HepG2 (cell line): ENCODE data around the gene NFATC4. TPM values are rescaled to one million over a fixed set of nuclear protein-coding genes. Genes with fewer than 3 reads are reported as not detected.

ENCODE experiments used
- CEBPB ChIP-seq: IDR thresholded peaks from 2 replicates; pipeline ENCODE4 v1.6.1; 2011; ENCODE audit warnings: low read depth, low read length, improper control_type of control experiment, borderline replicate concordance
- CHD4 ChIP-seq: fragments of 200-600 bp; sonication (generic); IDR thresholded peaks from 2 replicates; pipeline ENCODE4 v1.7.0; 2017; ENCODE audit warnings: mild to moderate bottlenecking, low read length, borderline replicate concordance
- EZH2 ChIP-seq: conservative IDR thresholded peaks from 2 replicates; pipeline ENCODE4 v1.6.1; 2012; ENCODE audit warnings: mild to moderate bottlenecking, low read depth, low read length, moderate library complexity
- HDAC1 ChIP-seq: sonication (generic); formaldehyde crosslinking; IDR thresholded peaks from 2 replicates; pipeline ENCODE4 v1.5.1; 2020; ENCODE audit warnings: mild to moderate bottlenecking, missing genetic modification reagents
- MBD4 ChIP-seq: IDR thresholded peaks from 2 replicates; pipeline ENCODE4 v1.6.1; 2012; ENCODE audit warnings: low read length, inconsistent platforms, borderline replicate concordance
- NRL ChIP-seq: sonication (generic); formaldehyde crosslinking; IDR thresholded peaks from 2 replicates; pipeline ENCODE4 v1.5.0; 2020; ENCODE audit warnings: missing genetic modification reagents, mild to moderate bottlenecking, moderate library complexity, borderline replicate concordance
- PCBP1 ChIP-seq: fragments of 200-400 bp; formaldehyde crosslinking; IDR thresholded peaks from 2 replicates; pipeline ENCODE4 v1.6.1; 2017; ENCODE audit warnings: mild to moderate bottlenecking, low read depth, low read length, borderline replicate concordance
- PHF8 ChIP-seq: sonication (generic); formaldehyde crosslinking; IDR thresholded peaks from 2 replicates; pipeline ENCODE4 v1.5.0; 2020; ENCODE audit warnings: missing genetic modification reagents
- PLRG1 ChIP-seq: fragments of 450-650 bp; conservative IDR thresholded peaks from 2 replicates; pipeline ENCODE4 v1.6.1; 2016
- RORA ChIP-seq: sonication (generic); formaldehyde crosslinking; IDR thresholded peaks from 2 replicates; pipeline ENCODE4 v1.5.0; 2020; ENCODE audit warnings: mild to moderate bottlenecking, missing genetic modification reagents, moderate library complexity
- SMARCC2 ChIP-seq: fragments of 450-650 bp; IDR thresholded peaks from 2 replicates; pipeline ENCODE4 v1.6.1; 2017; ENCODE audit warnings: antibody characterized with exemption, mild to moderate bottlenecking
- SSRP1 ChIP-seq: IDR thresholded peaks from 2 replicates; pipeline ENCODE4 v1.6.1; 2016; ENCODE audit warnings: control low read depth
- ZBTB42 ChIP-seq: sonication (generic); formaldehyde crosslinking; IDR thresholded peaks from 2 replicates; pipeline ENCODE4 v1.5.0; 2020; ENCODE audit warnings: mild to moderate bottlenecking, missing genetic modification reagents
- ZNF333 ChIP-seq: sonication (generic); formaldehyde crosslinking; IDR thresholded peaks from 2 replicates; pipeline ENCODE4 v1.4.0; 2020; ENCODE audit warnings: mild to moderate bottlenecking, missing genetic modification reagents, borderline replicate concordance
- ZNF562 ChIP-seq: sonication (generic); formaldehyde crosslinking; IDR thresholded peaks from 2 replicates; pipeline ENCODE4 v1.8.0; 2022; ENCODE audit warnings: missing genetic modification reagents, borderline replicate concordance
- ZNF713 ChIP-seq: sonication (generic); formaldehyde crosslinking; IDR thresholded peaks from 2 replicates; pipeline ENCODE4 v1.4.0; 2020; ENCODE audit warnings: mild to moderate bottlenecking, missing genetic modification reagents
- ZNF75D ChIP-seq: sonication (generic); formaldehyde crosslinking; IDR thresholded peaks from 2 replicates; pipeline ENCODE4 v1.8.1; 2023; ENCODE audit warnings: missing genetic modification reagents, mild to moderate bottlenecking, borderline replicate concordance
- polyA plus RNA-seq, 8 experiments: library from polyadenylated mRNA; depleted of rRNA in 3 of 8; stranded (reverse) in 7 of 8; unstranded in 1 of 8; fragments of >200 nt; fragmentation: Illumina TruSeq in 4 of 8; extraction: Trizol in 4 of 8; gene quantifications; 2 replicates each; pipeline versions ENCODE4 v1.2.1 to v1.2.3, GENCODE V29; 2011 to 2016; ENCODE audit warnings: low read depth in 4 of 8, missing spikeins in 1 of 8, mixed read lengths in 1 of 8; ENCODE audit not compliant: insufficient read depth in 1 of 8
- total RNA-seq, 5 experiments: library from RNA; depleted of rRNA; stranded (reverse); fragments of >200 nt; fragmentation: Illumina TruSeq; extraction: Trizol; gene quantifications; 2 replicates each; pipeline ENCODE4 v1.2.3, GENCODE V29; 2016; ENCODE audit warnings: low read depth in 1 of 5
- TF ChIP-seq, protein P1 (sequence below): sonication (generic); formaldehyde crosslinking; IDR thresholded peaks from 2 replicates; pipeline ENCODE4 v1.5.0; 2020; ENCODE audit warnings: mild to moderate bottlenecking, missing genetic modification reagents
- TF ChIP-seq, protein P2 (sequence below): sonication (generic); formaldehyde crosslinking; IDR thresholded peaks from 2 replicates; pipeline ENCODE4 v1.4.0; 2020; ENCODE audit warnings: mild to moderate bottlenecking, missing genetic modification reagents
- TF ChIP-seq, protein P3 (sequence below): IDR thresholded peaks from 2 replicates; pipeline ENCODE4 v1.6.1; 2018; ENCODE audit warnings: missing genetic modification reagents
- TF ChIP-seq, protein P4 (sequence below): IDR thresholded peaks from 2 replicates; pipeline ENCODE4 v1.6.1; 2016; ENCODE audit warnings: low read depth

Gene NFATC4
- total and polyA plus RNA-seq, 2 of the 13 experiments (the other 11 are each of a cell fraction or from before 2014, with no cell fraction given) = 0.04 to 0.15 TPM

DNA sequence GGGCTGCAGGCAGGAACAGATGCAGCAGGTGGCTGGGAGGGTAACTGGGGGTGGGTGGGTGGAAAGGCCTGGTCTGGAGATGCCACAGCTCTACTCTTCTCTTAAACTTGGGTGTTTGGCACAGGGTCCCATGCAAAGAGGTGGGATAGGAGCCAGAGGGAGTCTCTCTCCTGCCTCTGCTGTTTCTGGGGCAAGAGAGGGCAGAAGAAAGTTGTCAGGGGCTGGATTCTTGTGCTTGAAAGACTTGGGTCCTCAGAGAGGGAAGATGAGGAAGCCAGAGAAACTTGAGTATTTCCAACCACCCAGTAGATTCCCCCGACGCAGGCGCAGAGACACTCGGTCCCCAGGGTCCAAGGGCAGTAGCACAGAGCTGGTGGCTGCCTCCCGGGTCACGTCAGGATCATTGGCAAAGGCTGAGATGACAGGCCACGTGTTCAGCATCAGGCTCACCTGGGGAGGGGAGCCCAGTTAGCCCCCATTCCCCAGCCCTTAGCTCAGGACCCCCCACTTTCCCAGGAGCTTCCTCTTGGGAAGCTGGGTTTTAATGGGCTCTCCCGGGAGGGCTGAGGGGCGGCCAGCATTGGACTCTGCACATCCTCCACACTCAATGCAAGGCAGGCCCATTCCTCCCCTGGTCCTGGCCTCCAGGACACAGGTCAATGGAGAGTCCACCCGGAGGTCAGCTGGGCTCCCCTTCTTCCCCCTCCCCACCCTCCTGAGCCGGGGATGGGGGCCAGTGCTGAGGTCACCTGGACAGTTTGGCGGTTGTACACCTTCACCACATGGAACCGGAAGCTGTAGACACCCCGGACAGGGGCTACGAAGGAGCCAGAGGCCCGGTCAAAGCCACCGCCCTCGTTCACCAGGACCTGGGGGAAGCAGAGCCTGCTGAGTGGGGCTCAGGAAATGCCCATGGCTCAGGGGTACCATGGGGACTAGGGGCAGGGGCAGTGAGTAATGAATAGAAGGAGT, 59.8 kb downstream of the NFATC4 start (continued):
- TF ChIP-seq, protein P1, sequence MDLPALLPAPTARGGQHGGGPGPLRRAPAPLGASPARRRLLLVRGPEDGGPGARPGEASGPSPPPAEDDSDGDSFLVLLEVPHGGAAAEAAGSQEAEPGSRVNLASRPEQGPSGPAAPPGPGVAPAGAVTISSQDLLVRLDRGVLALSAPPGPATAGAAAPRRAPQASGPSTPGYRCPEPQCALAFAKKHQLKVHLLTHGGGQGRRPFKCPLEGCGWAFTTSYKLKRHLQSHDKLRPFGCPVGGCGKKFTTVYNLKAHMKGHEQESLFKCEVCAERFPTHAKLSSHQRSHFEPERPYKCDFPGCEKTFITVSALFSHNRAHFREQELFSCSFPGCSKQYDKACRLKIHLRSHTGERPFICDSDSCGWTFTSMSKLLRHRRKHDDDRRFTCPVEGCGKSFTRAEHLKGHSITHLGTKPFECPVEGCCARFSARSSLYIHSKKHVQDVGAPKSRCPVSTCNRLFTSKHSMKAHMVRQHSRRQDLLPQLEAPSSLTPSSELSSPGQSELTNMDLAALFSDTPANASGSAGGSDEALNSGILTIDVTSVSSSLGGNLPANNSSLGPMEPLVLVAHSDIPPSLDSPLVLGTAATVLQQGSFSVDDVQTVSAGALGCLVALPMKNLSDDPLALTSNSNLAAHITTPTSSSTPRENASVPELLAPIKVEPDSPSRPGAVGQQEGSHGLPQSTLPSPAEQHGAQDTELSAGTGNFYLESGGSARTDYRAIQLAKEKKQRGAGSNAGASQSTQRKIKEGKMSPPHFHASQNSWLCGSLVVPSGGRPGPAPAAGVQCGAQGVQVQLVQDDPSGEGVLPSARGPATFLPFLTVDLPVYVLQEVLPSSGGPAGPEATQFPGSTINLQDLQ (CRISPR knock-in tag) = no peak
- TF ChIP-seq PHF8 = peak; percentile 12; the same call in 1 of the 2 replicates
- TF ChIP-seq, protein P2, sequence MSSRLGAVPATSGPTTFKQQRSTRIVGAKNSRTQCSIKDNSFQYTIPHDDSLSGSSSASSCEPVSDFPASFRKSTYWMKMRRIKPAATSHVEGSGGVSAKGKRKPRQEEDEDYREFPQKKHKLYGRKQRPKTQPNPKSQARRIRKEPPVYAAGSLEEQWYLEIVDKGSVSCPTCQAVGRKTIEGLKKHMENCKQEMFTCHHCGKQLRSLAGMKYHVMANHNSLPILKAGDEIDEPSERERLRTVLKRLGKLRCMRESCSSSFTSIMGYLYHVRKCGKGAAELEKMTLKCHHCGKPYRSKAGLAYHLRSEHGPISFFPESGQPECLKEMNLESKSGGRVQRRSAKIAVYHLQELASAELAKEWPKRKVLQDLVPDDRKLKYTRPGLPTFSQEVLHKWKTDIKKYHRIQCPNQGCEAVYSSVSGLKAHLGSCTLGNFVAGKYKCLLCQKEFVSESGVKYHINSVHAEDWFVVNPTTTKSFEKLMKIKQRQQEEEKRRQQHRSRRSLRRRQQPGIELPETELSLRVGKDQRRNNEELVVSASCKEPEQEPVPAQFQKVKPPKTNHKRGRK (CRISPR knock-in tag) = no peak
- no peak for TF ChIP-seq CHD4
- TF ChIP-seq ZBTB42 (CRISPR knock-in tag) = no peak
- TF ChIP-seq MBD4 = no peak
- no peak for TF ChIP-seq NRL (CRISPR knock-in tag)
- TF ChIP-seq, protein P3, sequence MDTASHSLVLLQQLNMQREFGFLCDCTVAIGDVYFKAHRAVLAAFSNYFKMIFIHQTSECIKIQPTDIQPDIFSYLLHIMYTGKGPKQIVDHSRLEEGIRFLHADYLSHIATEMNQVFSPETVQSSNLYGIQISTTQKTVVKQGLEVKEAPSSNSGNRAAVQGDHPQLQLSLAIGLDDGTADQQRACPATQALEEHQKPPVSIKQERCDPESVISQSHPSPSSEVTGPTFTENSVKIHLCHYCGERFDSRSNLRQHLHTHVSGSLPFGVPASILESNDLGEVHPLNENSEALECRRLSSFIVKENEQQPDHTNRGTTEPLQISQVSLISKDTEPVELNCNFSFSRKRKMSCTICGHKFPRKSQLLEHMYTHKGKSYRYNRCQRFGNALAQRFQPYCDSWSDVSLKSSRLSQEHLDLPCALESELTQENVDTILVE = no peak
- no peak for TF ChIP-seq ZNF75D
- TF ChIP-seq, protein P4, sequence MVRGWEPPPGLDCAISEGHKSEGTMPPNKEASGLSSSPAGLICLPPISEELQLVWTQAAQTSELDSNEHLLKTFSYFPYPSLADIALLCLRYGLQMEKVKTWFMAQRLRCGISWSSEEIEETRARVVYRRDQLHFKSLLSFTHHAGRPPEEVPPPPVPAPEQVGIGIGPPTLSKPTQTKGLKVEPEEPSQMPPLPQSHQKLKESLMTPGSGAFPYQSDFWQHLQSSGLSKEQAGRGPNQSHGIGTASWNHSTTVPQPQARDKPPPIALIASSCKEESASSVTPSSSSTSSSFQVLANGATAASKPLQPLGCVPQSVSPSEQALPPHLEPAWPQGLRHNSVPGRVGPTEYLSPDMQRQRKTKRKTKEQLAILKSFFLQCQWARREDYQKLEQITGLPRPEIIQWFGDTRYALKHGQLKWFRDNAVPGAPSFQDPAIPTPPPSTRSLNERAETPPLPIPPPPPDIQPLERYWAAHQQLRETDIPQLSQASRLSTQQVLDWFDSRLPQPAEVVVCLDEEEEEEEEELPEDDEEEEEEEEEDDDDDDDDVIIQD (CRISPR knock-in tag) = no peak
- no peak for TF ChIP-seq RORA (CRISPR knock-in tag)
- TF ChIP-seq CEBPB = no peak
- no peak for TF ChIP-seq PLRG1
- TF ChIP-seq EZH2 = no peak
- no peak for TF ChIP-seq ZNF562 (CRISPR knock-in tag)
- TF ChIP-seq HDAC1 (CRISPR knock-in tag) = no peak
- no peak for TF ChIP-seq SMARCC2
- TF ChIP-seq PCBP1 = 0 out of 2 replicates have a peak, but pooled peaks have one; percentile 73
- no peak for TF ChIP-seq SSRP1 (CRISPR knock-in tag)
- 0 out of 2 replicates have a peak, but pooled peaks have one; percentile 49 for TF ChIP-seq ZNF713 (CRISPR knock-in tag)
- TF ChIP-seq ZNF333 = no peak
